GM21528 (cell line): ENCODE measurements around the gene FBXL17.

Source experiments
- ATAC-seq: cut with Tn5 transposase; IDR thresholded peaks from one replicate; pipeline ENCODE4 v1.9.1; 2021; ENCODE audit warnings: mild to moderate bottlenecking, moderate library complexity; ENCODE audit not compliant: unreplicated experiment, low FRiP score

Gene FBXL17

GRCh38 chr5:107930891-107931290, 451.0 kb downstream of the FBXL17 start:
- ATAC-seq, result no peak

GRCh38 chr5:107930092-107930491, 451.8 kb downstream of the FBXL17 start:
- no peak for ATAC-seq

GRCh38 chr5:107929080-107929479, 452.8 kb downstream of the FBXL17 start:
- no peak for ATAC-seq

GRCh38 chr5:107926121-107926520, 455.8 kb downstream of the FBXL17 start:
- no peak for ATAC-seq

DNA sequence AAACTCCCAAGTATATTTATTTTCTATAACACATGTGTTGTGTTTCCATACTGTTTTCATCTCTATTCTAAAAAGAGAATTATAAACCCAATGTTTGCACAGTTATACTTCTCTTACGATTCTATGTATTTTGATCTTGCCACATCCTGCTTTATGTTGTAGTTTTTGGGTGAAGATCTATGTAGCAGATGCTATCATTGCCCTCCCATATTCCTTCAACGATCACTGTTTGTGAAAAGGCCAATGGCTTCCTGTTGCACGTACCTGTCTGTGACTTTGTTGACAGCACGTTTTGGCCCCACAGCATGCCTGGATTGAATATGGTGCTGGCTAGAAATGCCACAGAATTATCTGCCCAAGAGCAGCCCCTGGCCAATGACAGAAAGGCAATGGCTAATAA, 456.7 kb downstream of the FBXL17 start:
- no peak for ATAC-seq

- peak; percentile 60 for ATAC-seq
Measured at GRCh38 chr5:107919969-107920368, 461.9 kb downstream of the FBXL17 start.

GRCh38 chr5:107919361-107919760, 462.5 kb downstream of the FBXL17 start:
- ATAC-seq, result no peak

GRCh38 chr5:107917983-107918382, 463.9 kb downstream of the FBXL17 start:
- ATAC-seq, result no peak

GRCh38 chr5:107916731-107917725, 464.9 kb downstream of the FBXL17 start:
- ATAC-seq, result no peak

DNA sequence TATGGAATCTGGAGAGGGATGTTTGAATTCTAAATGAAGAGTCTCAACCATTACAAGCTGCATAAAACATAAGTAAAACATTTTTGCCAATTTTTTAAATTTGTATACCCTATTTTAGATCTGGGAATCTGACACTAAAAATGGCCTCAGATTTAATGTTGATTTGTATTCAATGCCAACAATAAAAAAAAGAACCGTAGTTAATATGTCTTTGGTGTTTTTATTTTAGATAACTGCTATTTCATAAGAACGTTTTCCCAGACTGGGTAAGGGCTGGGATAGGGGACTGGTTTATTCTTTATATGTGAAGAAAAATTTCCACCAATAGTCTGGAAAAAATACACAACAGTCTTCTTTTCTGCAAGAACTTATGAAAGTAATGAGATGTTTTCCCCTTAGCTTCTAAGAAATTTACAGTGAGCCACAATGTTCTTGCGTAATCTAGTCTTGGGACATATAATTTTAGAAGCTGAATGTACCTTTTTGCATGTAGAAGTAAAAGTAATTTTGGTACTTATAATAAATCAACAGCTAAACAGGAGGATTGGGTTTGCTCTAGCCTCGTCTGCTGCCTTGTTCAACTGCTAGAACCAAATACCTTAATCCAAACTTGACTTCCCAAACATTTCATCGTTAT, 466.6 kb downstream of the FBXL17 start:
- no peak for ATAC-seq

DNA sequence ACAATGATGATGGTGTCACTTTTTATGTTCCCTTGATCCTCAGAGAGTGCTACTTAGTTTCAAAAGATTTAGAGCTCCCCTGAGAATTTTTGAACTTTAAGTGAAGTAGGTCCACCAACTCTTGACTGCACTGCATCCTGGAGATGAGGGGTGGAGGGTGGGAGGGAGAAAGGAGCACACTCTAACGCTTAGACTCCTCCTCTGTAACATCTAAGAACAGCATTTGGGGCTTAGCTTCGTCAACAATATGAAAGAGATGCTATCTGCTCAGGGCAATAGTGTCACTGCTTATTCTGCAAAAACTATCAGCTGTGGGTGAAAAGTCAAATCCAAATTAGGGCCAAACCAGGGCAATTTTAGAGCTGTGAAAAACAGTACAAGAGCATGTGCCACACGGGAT, 468.4 kb downstream of the FBXL17 start:
- ATAC-seq, result no peak

GRCh38 chr5:107900721-107901120, 481.2 kb downstream of the FBXL17 start:
- ATAC-seq, result no peak

- ATAC-seq, result no peak
Measured at GRCh38 chr5:107894361-107894760, 487.5 kb downstream of the FBXL17 start.

DNA sequence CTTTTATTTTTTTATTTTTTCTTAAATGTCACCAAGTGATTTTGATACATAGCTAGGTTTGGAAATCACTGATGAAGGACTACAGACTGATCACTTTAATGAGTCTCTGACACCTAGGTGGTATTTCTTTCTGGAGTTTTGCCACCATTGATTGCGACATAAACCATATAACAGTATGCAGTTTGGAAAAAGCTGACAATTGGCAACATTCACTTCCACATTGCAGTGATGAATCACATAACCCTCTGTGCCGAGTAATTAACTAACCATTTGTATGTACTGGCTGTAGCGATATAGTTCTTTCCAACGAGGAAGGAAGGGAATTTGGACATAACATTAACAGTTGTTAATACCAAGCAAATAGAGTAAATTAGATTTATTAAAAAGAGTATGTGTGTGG, 488.3 kb downstream of the FBXL17 start:
- ATAC-seq, result no peak

DNA sequence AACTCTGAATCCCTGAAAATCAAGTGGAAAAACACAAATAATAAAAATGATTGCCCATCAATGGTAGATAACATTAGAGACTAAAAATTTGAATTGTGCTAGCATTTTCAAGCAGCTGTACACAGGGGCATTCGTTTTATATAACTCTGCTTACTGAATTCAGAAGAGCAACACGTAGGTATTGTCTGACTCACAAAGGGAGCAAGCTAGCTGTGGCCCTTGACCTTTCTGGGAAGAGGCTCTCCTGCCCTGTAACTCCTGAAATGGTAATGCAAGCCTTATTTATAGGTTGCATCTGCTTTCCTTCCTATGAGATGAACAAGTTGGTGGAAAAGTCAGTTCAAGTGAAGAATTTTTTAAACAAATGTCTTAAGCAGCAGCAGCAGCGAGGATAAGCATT, 492.5 kb downstream of the FBXL17 start:
- ATAC-seq, result no peak

DNA sequence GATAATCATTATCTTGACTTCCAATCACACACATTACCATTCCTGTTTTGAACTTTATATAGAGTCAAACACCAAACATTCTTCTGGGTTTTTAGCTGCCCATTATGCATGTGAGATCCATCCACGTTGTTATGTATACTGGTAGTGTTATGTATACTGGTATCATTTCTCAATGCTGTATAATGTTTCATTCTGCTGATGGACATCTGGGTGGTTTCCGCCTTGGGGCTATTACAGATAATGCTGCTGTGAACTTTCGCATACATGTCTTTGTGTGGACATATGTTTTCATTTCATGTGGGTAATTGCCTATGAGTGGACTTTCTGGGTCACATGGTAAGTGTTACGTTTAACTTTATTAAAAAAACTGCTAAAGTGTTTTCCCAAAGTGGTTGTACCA, 493.4 kb downstream of the FBXL17 start:
- no peak for ATAC-seq

DNA sequence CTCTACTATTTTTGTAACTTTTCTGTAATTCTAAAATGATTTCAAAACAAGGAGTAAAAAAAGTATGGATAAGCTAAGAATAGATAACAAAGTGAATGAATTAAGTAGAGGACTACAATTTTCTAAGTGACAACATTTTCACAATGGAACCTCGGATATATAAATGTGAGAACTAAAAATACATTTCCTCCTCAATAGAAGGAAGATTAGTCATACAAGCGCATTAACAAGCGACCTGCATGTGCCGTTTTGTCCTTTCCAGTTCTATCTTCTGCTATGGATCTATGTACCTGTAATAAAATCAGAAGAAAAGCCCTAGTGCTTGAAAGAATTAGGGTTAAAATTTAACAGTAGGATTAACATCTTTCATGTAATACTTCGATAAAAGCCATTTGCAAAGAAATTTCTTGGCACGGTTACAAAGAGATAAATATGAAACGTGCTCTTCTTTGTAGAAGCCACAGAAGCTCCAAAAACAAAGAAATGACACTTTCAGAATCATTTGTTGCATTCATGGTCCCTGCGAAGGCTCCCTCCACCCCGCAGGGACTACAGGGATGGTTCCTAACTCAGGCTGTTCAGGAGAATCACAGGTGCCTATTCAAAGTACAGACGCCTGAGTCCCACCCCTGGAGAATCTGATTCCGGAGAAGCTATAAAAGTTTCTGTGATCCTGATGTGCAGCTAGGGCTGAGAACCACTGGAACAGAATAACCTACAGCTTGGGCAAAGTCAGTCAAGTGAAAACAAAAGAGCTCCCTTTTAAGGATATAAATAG, 494.5 kb downstream of the FBXL17 start:
- ATAC-seq, result no peak

GRCh38 chr5:107885601-107886000, 496.3 kb downstream of the FBXL17 start:
- ATAC-seq, result no peak

DNA sequence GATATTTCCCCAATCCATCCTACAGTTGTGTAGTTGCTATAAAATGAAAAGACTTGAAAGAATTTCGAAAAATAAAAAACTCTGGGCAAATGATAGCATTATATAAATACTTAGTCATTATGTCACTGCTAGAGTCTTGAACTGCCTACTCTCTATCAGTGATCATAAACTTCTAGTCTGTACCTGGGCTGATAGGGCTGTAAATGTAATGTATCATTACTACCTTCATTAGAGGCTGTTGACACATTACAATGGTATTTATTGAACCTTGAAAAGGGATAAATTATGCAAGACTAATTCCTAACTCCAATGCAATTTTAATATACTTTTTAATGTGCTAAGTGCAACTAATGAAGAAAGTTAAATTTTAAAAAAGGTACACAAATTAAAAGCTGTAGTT, 497.0 kb downstream of the FBXL17 start:
- ATAC-seq, result no peak

GRCh38 chr5:107878661-107879060, 503.2 kb downstream of the FBXL17 start:
- no peak for ATAC-seq

GRCh38 chr5:107876906-107877305, 505.0 kb downstream of the FBXL17 start:
- no peak for ATAC-seq
